ENCODE data around the gene RNF225. TPM values are rescaled to one million over a fixed set of nuclear protein-coding genes. Genes with fewer than 3 reads are reported as not detected.

RNF225 gene
- total and polyA plus RNA-seq, 2 of the 13 experiments (the other 11 are each of a cell fraction or from before 2014, with no cell fraction given) = not detected

DNA sequence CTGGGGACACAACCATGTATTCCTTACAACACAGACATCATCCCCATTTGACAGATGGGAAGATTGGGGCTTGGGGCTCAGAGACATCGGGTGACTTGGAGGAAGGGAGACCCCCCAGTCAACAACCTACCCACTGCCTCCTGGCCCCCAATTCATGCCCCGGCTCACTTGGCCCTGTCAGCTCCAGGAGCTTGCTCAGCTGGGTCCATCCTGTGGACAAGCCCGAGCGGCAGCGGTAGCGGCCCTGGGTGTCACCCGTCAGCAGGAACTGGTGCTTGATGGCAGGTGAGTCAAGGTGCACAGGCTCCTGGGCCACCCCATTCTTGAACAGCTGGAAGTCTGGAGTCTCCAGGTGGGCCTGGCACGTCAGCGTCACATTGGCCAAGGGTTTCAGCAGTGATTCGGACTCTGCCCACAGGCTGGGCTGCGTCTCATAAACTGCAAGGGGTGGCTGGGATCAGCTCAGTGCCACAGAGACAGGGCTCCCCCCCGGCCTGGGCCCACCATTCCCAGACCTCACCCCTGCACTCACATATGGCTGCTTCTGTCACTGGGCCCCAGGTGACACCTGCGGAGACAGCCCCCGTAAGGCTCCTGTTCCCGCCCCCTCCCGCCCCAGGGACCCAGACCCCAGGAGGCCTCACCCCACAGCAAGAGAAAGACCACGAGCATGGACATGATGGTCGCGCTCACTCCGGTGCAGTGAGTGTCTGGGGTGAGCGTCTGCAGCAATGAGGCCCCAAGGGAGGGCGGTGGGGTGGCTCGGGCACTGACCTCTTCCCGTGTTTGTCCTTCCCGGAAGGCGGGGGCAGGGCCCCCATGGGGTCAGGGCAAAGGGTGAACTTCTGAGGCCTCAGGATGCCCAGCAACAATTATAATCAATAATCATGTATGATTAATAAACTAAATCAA, 42.4 kb upstream of the RNF225 start, which contains the start of gene A1BG (continued):
- TF ChIP-seq, protein P1, sequence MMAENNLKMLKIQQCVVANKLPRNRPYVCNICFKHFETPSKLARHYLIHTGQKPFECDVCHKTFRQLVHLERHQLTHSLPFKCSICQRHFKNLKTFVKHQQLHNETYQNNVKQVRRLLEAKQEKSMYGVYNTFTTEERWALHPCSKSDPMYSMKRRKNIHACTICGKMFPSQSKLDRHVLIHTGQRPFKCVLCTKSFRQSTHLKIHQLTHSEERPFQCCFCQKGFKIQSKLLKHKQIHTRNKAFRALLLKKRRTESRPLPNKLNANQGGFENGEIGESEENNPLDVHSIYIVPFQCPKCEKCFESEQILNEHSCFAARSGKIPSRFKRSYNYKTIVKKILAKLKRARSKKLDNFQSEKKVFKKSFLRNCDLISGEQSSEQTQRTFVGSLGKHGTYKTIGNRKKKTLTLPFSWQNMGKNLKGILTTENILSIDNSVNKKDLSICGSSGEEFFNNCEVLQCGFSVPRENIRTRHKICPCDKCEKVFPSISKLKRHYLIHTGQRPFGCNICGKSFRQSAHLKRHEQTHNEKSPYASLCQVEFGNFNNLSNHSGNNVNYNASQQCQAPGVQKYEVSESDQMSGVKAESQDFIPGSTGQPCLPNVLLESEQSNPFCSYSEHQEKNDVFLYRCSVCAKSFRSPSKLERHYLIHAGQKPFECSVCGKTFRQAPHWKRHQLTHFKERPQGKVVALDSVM (CRISPR knock-in tag; IDR thresholded peaks at IDR 0.05) = no peak
- TF ChIP-seq NR2F6 (IDR thresholded peaks at IDR 0.05) (peak; percentile 94), NR2F6 (CRISPR knock-in tag; IDR thresholded peaks at IDR 0.05) (peak; percentile 95), KMT2B (CRISPR knock-in tag; IDR thresholded peaks at IDR 0.05) (no peak), RARG (CRISPR knock-in tag; IDR thresholded peaks at IDR 0.05; ENCODE audit: low read depth) (no peak), ISX (CRISPR knock-in tag; conservative IDR thresholded peaks at IDR 0.05) (0 out of 2 replicates have a peak, but pooled peaks have one; percentile 59), EP300 (IDR thresholded peaks at IDR 0.05; ENCODE audit: low read depth in 2 of 2, low read length in 2 of 2) (peak in 1 of 2 experiments; percentile 65; a peak in 1 of 4 replicates), EP300 (CRISPR knock-in tag; IDR thresholded peaks at IDR 0.05; ENCODE audit: borderline replicate concordance) (no peak; the same call in 1 of the 2 replicates), ZBTB8A (CRISPR knock-in tag; IDR thresholded peaks at IDR 0.05; ENCODE audit: borderline replicate concordance, low read depth) (no peak), SRF (IDR thresholded peaks at IDR 0.05; ENCODE audit: low read depth, low read length) (no peak), ZNF510 (CRISPR knock-in tag; IDR thresholded peaks at IDR 0.05; ENCODE audit: low read depth) (no peak), ZFP36L1 (CRISPR knock-in tag; IDR thresholded peaks at IDR 0.05) (no peak), TAF15 (IDR thresholded peaks at IDR 0.05; ENCODE audit: low read depth, low read length, poor library complexity, severe bottlenecking) (no peak), NR2C2 (CRISPR knock-in tag; IDR thresholded peaks at IDR 0.05; ENCODE audit: borderline replicate concordance) (peak; percentile 84), CHD4 (IDR thresholded peaks at IDR 0.05; ENCODE audit: borderline replicate concordance, low read length) (no peak), IKZF1 (IDR thresholded peaks at IDR 0.05) (no peak), GATAD1 (CRISPR knock-in tag; IDR thresholded peaks at IDR 0.05) (no peak)
- TF ChIP-seq, protein P2, sequence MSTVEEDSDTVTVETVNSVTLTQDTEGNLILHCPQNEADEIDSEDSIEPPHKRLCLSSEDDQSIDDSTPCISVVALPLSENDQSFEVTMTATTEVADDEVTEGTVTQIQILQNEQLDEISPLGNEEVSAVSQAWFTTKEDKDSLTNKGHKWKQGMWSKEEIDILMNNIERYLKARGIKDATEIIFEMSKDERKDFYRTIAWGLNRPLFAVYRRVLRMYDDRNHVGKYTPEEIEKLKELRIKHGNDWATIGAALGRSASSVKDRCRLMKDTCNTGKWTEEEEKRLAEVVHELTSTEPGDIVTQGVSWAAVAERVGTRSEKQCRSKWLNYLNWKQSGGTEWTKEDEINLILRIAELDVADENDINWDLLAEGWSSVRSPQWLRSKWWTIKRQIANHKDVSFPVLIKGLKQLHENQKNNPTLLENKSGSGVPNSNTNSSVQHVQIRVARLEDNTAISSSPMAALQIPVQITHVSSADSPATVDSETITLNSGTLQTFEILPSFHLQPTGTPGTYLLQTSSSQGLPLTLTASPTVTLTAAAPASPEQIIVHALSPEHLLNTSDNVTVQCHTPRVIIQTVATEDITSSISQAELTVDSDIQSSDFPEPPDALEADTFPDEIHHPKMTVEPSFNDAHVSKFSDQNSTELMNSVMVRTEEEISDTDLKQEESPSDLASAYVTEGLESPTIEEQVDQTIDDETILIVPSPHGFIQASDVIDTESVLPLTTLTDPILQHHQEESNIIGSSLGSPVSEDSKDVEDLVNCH (CRISPR knock-in tag; IDR thresholded peaks at IDR 0.05) = no peak
- TF ChIP-seq, protein P3, sequence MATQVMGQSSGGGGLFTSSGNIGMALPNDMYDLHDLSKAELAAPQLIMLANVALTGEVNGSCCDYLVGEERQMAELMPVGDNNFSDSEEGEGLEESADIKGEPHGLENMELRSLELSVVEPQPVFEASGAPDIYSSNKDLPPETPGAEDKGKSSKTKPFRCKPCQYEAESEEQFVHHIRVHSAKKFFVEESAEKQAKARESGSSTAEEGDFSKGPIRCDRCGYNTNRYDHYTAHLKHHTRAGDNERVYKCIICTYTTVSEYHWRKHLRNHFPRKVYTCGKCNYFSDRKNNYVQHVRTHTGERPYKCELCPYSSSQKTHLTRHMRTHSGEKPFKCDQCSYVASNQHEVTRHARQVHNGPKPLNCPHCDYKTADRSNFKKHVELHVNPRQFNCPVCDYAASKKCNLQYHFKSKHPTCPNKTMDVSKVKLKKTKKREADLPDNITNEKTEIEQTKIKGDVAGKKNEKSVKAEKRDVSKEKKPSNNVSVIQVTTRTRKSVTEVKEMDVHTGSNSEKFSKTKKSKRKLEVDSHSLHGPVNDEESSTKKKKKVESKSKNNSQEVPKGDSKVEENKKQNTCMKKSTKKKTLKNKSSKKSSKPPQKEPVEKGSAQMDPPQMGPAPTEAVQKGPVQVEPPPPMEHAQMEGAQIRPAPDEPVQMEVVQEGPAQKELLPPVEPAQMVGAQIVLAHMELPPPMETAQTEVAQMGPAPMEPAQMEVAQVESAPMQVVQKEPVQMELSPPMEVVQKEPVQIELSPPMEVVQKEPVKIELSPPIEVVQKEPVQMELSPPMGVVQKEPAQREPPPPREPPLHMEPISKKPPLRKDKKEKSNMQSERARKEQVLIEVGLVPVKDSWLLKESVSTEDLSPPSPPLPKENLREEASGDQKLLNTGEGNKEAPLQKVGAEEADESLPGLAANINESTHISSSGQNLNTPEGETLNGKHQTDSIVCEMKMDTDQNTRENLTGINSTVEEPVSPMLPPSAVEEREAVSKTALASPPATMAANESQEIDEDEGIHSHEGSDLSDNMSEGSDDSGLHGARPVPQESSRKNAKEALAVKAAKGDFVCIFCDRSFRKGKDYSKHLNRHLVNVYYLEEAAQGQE (IDR thresholded peaks at IDR 0.05; ENCODE audit: borderline replicate concordance in 1 of 2, low read depth in 1 of 2, low read length in 2 of 2) = 0 out of 4 replicates have a peak, but pooled peaks of 1 of the 2 experiments have one; percentile 17
- TF ChIP-seq, protein P4, sequence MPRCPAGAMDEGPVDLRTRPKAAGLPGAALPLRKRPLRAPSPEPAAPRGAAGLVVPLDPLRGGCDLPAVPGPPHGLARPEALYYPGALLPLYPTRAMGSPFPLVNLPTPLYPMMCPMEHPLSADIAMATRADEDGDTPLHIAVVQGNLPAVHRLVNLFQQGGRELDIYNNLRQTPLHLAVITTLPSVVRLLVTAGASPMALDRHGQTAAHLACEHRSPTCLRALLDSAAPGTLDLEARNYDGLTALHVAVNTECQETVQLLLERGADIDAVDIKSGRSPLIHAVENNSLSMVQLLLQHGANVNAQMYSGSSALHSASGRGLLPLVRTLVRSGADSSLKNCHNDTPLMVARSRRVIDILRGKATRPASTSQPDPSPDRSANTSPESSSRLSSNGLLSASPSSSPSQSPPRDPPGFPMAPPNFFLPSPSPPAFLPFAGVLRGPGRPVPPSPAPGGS (CRISPR knock-in tag; IDR thresholded peaks at IDR 0.05) = 0 out of 2 replicates have a peak, but pooled peaks have one; percentile 38
